Measurements from ENCODE around the gene RHBDF2. TPM values are rescaled to one million over a fixed set of nuclear protein-coding genes. Genes with fewer than 3 reads are reported as not detected.

RHBDF2 gene
- total RNA-seq, 2 experiments from 2014 or later, result 144 to 173 TPM

DNA sequence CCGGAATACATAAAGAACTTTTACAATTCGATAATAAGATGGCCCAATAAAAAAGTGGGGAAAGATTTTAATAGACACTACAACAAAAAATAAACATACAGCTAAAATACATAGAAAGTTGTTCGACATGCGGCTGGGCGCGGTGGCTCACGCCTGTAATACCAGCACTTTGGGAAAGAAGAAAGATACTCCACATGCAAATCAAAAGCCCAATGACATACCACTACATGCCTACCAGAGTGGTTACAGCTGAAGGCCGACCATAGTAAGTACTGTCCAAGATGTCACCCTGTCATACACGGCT is 47.9 kb upstream of the RHBDF2 start:
- intact Hi-C loops (cut with micrococcal nuclease; ENCODE audit: unreplicated experiment), result loop anchor here (5.0 kb wide), 2 partner anchors 42 to 142 kb away; no protein-coding TSS in a partner anchor
- Histone ChIP-seq H3K36me3 (ENCODE audit: insufficient read depth, low read length) (no peaks in the 10 kb centered on the region), H3K79me2 (ENCODE audit: insufficient read depth, low read depth, low read length) (no peaks in the 10 kb centered on the region), H3K27ac (ENCODE audit: low read depth, low read length, poor library complexity, severe bottlenecking) (no peak overlapping the region), H2AFZ (ENCODE audit: low read length) (no peak overlapping the region), H4K20me1 (ENCODE audit: insufficient read depth, low read length) (no peaks in the 10 kb centered on the region), H3K4me3 (ENCODE audit: low read depth, low read length, poor library complexity, severe bottlenecking) (no peak overlapping the region), H3K9me2 (ENCODE audit: insufficient read depth, low read length) (no peaks in the 10 kb centered on the region), H3K4me2 (ENCODE audit: low read length) (no peak overlapping the region), H3K9me3 (ENCODE audit: low read length) (no peaks in the 10 kb centered on the region), H3K4me1 (ENCODE audit: insufficient read depth, low read length, poor library complexity, severe bottlenecking) (peaks cover 30% of the 10 kb centered on the region)
- BruUV-seq (replicated peaks), result no TSS peak
- ChIA-PET POLR2A (interaction anchor here (0.5 to 1.1 kb wide), 2 partner anchors 20 to 163 kb away, joined by 4 to 6 read pairs; no protein-coding TSS in a partner anchor), CTCF (ENCODE audit: unreplicated experiment) (no interaction called here)
- no peak for TF ChIP-seq EZH2phosphoT487 (IDR thresholded peaks at IDR 0.05; ENCODE audit: borderline replicate concordance, low read depth, low read length)
- TF ChIP-seq, protein P1, sequence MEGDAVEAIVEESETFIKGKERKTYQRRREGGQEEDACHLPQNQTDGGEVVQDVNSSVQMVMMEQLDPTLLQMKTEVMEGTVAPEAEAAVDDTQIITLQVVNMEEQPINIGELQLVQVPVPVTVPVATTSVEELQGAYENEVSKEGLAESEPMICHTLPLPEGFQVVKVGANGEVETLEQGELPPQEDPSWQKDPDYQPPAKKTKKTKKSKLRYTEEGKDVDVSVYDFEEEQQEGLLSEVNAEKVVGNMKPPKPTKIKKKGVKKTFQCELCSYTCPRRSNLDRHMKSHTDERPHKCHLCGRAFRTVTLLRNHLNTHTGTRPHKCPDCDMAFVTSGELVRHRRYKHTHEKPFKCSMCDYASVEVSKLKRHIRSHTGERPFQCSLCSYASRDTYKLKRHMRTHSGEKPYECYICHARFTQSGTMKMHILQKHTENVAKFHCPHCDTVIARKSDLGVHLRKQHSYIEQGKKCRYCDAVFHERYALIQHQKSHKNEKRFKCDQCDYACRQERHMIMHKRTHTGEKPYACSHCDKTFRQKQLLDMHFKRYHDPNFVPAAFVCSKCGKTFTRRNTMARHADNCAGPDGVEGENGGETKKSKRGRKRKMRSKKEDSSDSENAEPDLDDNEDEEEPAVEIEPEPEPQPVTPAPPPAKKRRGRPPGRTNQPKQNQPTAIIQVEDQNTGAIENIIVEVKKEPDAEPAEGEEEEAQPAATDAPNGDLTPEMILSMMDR (conservative IDR thresholded peaks at IDR 0.05; ENCODE audit: low read length), result no peak
- no peak for DNase-seq (ENCODE audit: low spot score)

DNA sequence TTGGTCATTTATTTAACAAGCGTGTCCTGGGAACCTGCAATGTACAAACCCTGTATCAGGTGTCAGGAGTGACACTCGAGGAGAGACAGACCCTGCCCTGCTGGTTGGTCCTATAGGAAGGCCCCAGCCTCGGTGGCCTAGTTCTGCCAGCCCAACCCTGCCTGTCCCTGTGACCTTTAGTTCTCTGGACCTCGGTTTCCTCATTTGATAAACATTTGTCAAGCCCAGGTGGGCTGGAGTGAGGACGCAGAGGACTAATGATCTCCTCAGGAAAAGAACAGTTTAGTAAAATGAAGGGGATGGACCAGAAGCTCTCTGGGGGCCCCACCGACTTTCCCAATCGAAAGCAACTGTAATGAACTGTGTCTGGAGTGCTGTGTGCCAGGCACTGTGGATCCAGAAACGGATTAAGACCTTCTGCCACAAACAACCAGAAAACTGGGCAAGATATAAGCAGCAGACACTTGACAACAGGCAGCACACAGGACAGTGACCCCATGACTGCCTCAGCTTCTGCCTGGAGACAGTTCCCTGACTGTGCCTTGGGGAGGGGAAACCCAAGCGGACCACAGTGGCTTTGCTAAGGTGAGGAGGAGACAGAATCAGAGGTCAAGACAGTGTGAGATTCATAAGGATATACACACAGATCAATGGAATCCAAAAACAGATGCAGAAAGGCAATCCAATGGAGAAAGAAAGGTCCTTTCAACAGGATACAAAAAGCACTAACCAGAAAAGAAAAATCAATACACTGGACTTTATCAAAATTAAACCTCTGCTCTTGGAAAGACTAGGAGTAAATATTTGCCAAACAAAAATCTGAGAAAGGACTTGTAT is 47.4 kb upstream of the RHBDF2 start:
- no peak overlapping the region for H3K27ac ChIP-seq (ENCODE audit: low read depth, low read length, poor library complexity, severe bottlenecking)
- POLR2A ChIA-PET, result interaction anchor here (1.1 kb wide), 1 partner anchor 20 kb away, joined by 4 read pairs; no protein-coding TSS in a partner anchor
- intact Hi-C loops (cut with micrococcal nuclease; ENCODE audit: unreplicated experiment), result loop anchor here (5.0 kb wide), 2 partner anchors 41 to 141 kb away; no protein-coding TSS in a partner anchor
- H3K79me2 ChIP-seq (ENCODE audit: insufficient read depth, low read depth, low read length), result no peaks in the 10 kb centered on the region
- no peak for TF ChIP-seq EZH2phosphoT487 (IDR thresholded peaks at IDR 0.05; ENCODE audit: borderline replicate concordance, low read depth, low read length)
- TF ChIP-seq, protein P1 (conservative IDR thresholded peaks at IDR 0.05; ENCODE audit: low read length), result no peak
- H3K4me1 ChIP-seq (ENCODE audit: insufficient read depth, low read length, poor library complexity, severe bottlenecking), result peaks cover 24% of the 10 kb centered on the region
- H2AFZ ChIP-seq (ENCODE audit: low read length), result no peak overlapping the region
- H3K4me2 ChIP-seq (ENCODE audit: low read length), result no peak overlapping the region
- DNase-seq (ENCODE audit: low spot score), result no peak
- CTCF ChIA-PET (ENCODE audit: unreplicated experiment), result no interaction called here
- H3K9me2 ChIP-seq (ENCODE audit: insufficient read depth, low read length), result no peaks in the 10 kb centered on the region
- H3K4me3 ChIP-seq (ENCODE audit: low read depth, low read length, poor library complexity, severe bottlenecking), result no peak overlapping the region
- no peaks in the 10 kb centered on the region for H4K20me1 ChIP-seq (ENCODE audit: insufficient read depth, low read length)
- no peaks in the 10 kb centered on the region for H3K36me3 ChIP-seq (ENCODE audit: insufficient read depth, low read length)
- BruUV-seq (replicated peaks), result no TSS peak
- H3K9me3 ChIP-seq (ENCODE audit: low read length), result no peaks in the 10 kb centered on the region
